Stimulated activated CD4-positive, alpha-beta T cell treated with anti-CD3 and anti-CD28 coated beads, Interleukin-12 subunit alpha, Interleukin-12 subunit beta, amount 100 ng/mL, for 4 hours (primary cell): ENCODE results near the gene CMIP.

Experiments used
- DNase-seq: peaks from one replicate; pipeline ENCODE4 v3.0.0-alpha.2; 2020

CMIP gene

GRCh38 chr16:81539759-81540472 lies 95.3 kb downstream of the CMIP start:
- no peak for DNase-seq

GRCh38 chr16:81541314-81541713 lies 96.7 kb downstream of the CMIP start:
- no peak for DNase-seq

- no peak for DNase-seq
Measured at GRCh38 chr16:81542609-81543570, 98.3 kb downstream of the CMIP start.

- DNase-seq: no peak
Measured at GRCh38 chr16:81543571-81543970, 99.0 kb downstream of the CMIP start.

- no peak for DNase-seq
Measured at GRCh38 chr16:81544261-81544660, 99.7 kb downstream of the CMIP start.

- no peak for DNase-seq
Measured at GRCh38 chr16:81544700-81545271, 100.2 kb downstream of the CMIP start.

GRCh38 chr16:81545470-81546250 lies 101.1 kb downstream of the CMIP start:
- no peak for DNase-seq

GRCh38 chr16:81546781-81547180 lies 102.2 kb downstream of the CMIP start:
- DNase-seq: no peak

GRCh38 chr16:81547194-81547938 lies 102.8 kb downstream of the CMIP start:
- DNase-seq: no peak

GRCh38 chr16:81547939-81548216 lies 103.3 kb downstream of the CMIP start:
- no peak for DNase-seq

- no peak for DNase-seq
Measured at GRCh38 chr16:81548551-81548875, 103.9 kb downstream of the CMIP start.

GRCh38 chr16:81548876-81549546 lies 104.4 kb downstream of the CMIP start:
- DNase-seq: no peak

- DNase-seq: no peak
Measured at GRCh38 chr16:81549547-81550431, 105.2 kb downstream of the CMIP start.

- no peak for DNase-seq
Measured at GRCh38 chr16:81550432-81550808, 105.8 kb downstream of the CMIP start.

GRCh38 chr16:81551151-81551808 lies 106.7 kb downstream of the CMIP start:
- DNase-seq: no peak

GRCh38 chr16:81551821-81552304 lies 107.3 kb downstream of the CMIP start:
- no peak for DNase-seq

GRCh38 chr16:81552743-81553079 lies 108.1 kb downstream of the CMIP start:
- DNase-seq: no peak

GRCh38 chr16:81553080-81553813 lies 108.6 kb downstream of the CMIP start:
- no peak for DNase-seq

GRCh38 chr16:81553814-81554675 lies 109.4 kb downstream of the CMIP start:
- DNase-seq: no peak
